Measurements from ENCODE around the gene LSM14A.
"Not testable (repeated sequence)": the region's sequence is repeated elsewhere in the genome, so short reads cannot be mapped to it uniquely, and the experiment has no call there.

The LSM14A gene

DNA sequence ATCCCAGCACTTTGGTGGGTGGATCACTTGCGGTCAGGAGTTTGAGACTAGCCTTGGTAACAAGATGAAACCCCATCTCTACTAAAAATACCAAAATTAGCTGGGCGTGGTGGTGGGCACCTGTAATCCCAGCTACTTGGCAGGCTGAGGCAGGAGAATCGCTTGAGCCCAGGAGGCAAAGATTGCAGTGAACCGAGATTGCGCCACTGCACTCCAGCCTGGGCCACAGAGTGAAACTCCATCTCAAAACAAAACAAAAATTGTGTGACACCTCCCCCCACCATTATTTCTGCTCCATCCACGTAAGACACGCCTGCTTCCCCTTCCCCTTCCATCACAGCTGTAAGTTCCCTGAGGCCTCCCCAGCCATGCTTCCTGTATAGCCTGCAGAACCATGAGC, 13.3 kb upstream of the LSM14A start:
- DNase-seq (ENCODE audit: low read depth in 2 of 2) = not testable (repeated sequence)

DNA sequence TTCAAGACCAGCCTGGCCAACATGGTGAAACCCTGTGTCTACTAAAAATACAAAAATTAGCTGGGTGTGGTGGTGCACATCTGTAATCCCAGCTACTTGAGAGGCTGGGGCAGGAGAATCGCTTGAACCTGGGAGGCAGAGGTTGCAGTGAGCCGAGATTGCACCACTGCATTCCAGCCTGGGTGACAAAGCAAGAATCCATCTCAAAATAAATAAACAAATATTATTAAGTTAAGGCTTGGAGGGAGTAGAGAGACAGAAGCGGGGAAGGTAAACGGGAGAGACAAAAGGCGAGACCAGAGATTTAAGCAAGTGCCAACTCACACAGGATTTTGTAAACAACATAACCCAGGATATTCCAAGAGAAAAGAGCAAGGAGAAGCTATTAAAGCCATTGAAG, 12.8 kb upstream of the LSM14A start:
- not testable (repeated sequence) for DNase-seq (ENCODE audit: low read depth in 2 of 2)

DNA sequence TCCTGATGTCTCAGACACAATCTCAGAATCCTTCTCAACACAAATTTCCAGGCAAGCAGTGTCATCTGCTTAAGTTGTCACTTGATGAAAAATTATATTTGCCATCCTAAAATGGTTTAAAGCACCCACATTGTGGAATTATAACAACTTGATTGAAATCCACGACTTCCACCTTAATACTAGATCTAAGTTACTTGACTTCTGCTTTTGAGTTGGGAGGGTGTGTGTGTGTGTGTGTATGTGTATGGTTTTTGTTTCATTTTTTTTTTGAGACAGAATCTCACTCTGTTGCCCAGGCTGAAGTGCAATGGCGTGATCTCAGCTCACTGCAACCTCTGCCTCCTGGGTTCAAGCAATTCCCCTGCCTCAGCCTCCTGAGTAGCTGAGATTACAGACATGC, 10.4 kb upstream of the LSM14A start:
- DNase-seq (ENCODE audit: low read depth in 2 of 2) = not testable (repeated sequence)

DNA sequence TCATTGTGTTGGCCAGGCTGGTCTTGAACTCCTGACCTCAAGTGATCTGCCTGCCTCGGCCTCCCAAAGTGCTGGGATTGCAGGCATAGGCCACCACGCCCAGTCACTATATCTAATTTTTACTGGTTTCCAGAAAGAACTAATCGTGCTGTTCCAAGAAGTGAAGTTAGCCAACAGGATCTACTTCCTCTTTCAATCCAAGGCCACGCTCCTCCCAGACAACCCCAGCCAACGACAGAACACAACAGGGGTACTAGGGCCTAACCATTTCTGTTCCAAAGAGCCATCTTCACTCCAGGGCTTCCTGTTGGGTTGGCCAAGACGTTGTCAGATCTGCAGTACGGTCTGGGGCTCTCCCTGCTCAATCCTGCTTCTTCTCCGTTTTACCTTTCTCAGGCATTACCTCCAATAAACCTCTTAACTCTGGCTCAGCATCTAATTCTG, 7.0 kb upstream of the LSM14A start:
- no peak for DNase-seq (ENCODE audit: low read depth in 2 of 2)

DNA sequence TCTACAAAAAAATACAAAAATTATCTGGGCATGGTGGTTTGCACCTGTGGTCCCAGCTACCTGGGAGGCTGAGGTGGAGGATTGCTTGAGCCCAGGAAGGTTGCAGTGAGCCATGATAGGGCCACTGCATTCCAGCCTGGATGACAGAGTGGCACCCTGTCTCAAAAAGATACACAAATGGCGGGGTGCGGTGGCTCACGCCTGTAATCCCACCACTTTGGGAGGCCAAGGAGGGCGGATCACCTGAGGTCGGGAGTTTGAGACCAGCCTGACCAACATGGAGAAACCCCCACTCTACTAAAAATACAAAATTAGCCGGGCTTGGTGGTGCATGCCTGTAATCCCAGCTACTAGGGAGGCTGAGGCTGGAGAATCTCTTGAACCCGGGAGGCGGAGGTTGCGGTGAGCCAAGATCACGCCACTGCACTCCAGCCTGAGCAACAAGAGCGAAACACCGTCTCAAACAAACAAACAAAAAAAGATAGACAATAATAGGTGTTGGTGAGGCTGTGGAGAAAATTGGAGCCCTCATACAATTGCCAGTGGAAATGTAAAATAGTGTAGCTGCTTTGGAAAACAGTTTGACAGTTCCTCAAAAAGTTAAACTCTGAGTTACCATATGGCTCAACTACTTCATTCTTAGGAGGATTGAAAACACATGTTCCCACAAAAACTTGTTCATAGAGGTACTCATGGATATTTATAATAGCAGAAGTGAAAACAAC, 2.7 kb upstream of the LSM14A start:
- not testable (repeated sequence) for DNase-seq (ENCODE audit: low read depth in 2 of 2)

DNA sequence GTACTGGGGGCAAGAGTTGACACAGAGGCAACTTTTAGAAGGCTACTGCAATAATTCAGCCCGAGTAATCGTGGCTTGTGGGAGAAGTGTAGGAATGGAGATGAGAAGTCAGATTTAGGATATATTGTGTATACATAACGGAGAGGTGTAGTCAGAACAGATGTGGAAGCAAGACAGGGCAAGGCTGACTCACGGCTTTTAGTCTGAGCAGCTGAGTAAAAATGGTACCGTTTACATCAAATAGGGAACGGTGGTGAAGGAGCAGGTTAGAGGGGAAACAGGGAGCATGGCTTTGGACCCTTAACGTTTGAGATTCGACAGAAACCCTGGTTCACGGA, 796 bp upstream of the LSM14A start:
- peak; percentile 47 to 48 for DNase-seq (ENCODE audit: low read depth in 2 of 2)

DNA sequence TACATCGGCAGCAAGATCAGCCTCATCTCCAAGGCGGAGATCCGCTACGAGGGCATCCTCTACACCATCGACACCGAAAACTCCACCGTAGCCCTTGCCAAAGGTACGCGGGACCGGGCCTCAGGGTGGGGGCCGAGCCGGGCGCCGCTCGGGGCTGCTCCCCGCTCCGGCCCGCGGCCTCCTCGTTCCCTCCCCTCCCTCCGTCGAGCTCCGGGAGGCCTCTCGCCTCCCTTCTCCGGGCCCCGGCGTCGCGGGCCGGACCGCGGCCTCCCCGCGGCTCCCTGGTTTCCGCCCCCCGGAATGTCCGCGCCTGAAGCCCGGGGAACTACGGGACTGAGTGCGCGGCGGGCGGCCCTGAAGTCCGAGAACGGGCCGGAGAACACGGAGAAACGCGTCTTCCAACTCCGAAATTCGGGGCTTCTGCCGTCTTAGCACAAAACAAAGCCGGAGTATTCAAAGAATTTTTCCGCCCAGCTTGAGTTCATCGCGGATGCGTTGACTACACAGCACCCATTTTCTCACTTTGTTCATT, 423 bp downstream of the LSM14A start:
- no peak for DNase-seq (ENCODE audit: low read depth in 2 of 2)

DNA sequence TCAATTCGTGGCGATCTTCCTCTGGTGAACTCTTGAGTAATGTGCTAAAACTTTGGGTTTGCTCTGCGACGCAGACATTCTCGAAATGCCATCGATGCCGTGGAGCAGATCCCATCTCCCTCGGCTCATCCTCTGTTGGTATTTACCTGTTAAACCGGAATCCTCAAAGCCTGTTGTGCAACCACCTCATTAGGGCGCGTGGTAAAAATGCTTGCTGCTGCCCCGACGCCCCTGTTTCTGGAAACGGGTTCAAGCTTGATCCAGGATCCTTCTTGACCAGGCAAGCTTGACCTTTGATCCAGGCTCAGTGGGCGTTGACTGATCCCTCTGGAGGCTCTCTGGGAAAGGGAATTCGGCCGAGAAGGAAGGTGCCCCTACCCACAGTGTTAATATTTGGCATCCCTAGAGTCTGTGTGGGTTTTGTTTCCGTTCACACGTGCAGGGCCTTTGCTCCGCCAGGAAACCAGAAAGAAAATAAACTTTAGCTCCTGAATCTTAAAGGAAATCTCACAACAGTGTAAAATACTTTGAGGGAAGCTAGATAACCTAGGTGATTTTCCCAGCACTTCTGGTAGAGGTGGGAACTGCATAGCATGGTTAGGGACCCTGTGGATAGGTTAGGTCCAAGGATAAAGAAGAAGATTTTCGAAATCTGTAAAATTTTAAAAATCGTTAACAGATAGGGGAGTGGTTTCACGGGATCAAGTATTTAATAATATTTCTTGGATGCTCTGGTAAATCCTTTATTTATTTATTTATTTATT, 1.1 kb downstream of the LSM14A start:
- peak in 1 of 2 experiments; percentile 24 for DNase-seq (ENCODE audit: low read depth in 2 of 2)

DNA sequence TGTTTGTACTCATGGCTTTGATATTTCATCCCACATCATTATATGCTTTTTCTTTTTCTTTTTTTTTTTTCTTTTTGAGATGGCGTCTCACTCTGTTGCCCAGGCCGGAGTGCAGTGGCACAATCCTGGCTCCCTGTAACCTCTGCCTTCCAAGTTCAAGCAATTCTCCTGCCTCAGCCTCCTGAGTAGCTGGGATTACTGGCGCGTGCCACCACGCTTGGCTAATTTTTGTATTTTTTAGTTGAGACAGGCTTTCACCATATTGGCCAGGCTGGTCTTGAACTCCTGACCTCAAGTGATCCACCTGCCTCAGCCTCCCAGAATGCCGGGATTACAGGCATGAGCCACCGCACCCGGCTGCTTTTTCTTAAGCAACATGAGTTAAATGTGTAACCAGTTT, 2.9 kb downstream of the LSM14A start:
- not testable (repeated sequence) for DNase-seq (ENCODE audit: low read depth in 2 of 2)

DNA sequence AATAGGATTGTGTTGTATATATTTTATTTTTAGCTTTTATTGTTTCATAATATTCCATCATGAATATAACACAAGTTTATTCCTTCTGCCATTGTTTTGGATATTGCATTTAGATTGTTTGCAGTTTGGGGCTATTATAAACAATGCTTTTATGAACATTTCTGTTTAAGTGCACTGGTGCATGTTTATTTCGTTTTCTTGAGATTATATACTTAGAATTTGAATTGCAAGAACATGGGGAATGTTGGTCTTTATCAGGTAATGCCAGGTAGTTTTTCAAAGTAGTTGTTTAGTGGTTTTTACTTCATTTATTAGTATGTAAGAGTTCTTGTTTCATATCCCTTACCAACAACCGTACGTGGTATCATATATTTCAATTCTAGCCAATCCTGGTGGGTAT, 4.3 kb downstream of the LSM14A start:
- DNase-seq (ENCODE audit: low read depth in 2 of 2) = no peak

DNA sequence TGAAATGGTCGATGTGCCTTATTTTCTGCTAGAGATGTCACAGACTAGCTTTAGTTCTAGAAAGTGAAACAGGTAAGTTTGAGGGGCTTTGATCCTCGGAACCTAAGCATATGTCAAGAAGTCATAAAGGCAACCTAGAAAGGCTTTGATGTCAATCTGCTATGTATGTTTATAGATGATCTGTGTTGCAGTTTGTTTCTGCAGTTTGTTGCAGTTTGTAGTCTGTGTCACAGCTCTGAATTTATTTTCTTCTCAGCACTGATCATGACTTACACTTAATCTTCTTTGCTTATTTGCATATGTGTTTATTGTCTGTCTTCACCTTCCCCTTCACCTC, 5.9 kb downstream of the LSM14A start:
- no peak for DNase-seq (ENCODE audit: low read depth in 2 of 2)

DNA sequence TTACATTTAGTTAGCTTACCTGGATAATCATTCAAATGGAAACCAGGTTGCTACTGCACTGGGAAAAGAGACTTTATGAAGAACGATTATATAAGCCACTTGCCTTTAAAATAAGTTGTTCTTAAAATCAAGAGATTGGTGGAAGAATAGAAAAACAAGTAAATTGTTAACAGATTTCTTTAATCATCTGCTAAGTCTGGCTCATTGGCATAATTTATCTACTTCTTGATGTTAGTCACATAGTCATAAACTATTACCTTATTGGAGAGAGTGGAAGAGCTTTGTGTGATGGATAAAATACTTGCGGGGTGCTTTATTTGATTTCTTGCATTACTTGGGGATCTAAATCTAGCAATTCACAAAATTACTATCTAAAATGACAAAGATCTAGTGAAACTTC, 6.8 kb downstream of the LSM14A start:
- DNase-seq (ENCODE audit: low read depth in 2 of 2) = no peak

DNA sequence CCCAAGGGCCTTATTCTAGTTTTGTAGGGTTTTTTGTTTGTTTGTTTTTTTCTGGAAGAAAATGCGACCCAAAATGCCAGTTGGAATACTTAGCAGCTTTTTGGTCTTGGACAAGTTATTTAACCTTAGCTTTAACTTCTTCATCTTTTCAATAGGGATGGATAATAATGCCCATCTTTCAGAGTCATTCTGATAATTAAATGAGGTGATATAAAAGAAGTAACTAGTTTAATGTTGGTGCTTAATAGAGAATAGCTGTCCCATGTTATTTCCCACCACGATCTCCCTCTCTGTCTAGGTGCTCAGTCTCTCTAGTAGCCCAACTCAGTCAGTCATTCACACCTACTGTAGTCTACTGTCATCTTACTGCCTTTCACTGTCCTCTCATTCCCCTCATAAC, 8.0 kb downstream of the LSM14A start:
- DNase-seq (ENCODE audit: low read depth in 2 of 2) = no peak

DNA sequence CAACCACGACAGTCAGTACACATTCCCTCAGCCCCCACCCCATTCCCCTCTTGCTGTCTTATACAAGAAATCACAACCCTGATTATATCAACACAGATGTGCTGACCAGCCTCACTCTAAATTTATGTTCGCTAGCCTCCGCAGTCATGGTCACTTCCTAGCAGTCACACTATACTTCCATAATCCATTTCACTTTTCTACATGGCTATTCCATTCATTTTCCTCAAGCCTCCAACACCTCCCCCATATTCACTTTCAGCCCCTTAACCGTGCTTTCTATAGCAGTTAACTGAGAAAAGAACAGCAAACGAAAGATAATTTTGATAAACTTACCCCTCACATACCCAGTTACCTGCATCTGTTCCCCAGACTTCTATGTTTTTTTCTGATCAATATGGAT, 8.4 kb downstream of the LSM14A start:
- no peak for DNase-seq (ENCODE audit: low read depth in 2 of 2)

DNA sequence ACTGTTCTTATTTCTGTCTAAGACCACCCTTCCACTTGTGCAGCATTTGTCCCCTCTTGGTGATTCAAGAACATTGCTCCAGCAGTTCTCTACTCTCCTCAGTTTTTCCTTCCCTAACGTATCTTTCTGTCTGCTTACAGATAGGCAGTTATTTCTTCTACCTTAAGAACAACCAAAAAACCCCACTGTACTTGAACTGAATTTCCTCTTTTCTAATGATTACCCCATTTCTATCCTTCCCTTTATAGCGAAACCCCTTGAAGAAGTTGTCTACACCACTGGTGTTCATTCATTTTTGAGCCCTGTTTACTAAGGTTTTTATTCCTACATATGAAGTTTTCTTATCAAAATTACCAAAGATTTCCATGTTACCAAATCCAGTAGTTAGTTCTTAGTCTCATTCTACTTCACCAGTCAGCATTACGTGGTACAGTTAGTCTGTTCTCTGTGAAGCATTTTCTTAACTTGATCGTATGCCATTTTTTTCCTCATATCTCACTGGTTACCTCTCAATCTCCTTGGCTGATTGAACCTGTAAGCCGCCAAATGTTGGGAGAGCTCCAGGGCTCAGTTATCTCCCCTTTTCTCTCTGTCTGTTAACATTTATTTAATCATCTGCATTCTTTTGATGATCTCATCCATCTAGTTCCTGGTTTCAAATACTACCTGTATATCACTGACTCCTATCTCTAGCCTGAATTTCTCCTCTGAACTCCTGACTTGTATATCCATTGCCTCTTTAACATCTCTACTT, 9.0 kb downstream of the LSM14A start:
- DNase-seq (ENCODE audit: low read depth in 2 of 2) = no peak

DNA sequence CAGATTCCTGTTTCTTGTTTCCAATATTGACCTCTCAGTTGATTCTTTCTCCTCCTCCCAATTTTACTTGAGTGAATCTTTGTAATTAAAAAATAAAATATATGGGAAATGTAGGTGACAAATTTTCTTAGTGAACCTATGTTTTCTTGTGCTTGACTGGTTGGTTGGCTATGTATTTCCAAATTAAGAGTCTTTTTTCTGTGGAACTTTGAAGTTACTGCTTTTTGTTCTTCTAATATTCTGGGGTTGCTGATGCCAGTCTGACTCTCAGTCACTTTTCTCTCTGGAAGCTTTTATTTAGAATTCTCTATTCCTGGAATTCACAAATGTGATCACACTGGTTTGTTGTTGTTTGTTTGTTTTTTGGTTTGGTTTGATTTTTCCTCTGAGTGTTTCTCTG, 9.8 kb downstream of the LSM14A start:
- no peak for DNase-seq (ENCODE audit: low read depth in 2 of 2)

DNA sequence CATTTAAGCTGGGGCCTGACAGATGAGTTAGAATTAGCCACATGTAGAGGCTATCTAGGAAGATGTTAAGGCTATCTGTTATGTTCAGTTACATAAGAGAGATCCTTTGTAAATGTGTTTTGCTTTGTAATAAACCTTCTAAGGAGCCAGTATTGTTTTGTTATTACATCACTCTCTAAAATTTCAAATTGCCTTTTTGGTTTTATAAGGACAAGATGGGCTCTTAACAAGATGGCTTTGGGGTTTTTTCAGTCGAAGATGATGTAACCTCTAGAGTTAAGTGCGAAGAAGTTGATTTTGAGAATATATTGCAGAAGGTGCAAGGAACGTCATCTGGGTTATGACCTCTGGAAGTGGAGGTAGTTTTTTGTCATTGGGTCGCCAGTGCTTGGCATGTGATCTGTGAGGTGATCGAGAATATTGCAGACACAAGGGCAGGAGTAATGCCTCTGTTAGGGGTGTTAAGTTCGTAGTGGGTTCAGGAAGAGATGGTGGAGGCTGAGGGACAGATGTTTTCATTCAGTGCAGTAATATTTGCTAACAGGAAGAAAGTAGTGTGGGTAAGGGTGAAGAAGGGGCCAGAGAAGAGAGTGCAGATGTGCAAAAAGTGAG, 12.7 kb downstream of the LSM14A start:
- DNase-seq (ENCODE audit: low read depth in 2 of 2) = peak in 1 of 2 experiments; percentile 24

DNA sequence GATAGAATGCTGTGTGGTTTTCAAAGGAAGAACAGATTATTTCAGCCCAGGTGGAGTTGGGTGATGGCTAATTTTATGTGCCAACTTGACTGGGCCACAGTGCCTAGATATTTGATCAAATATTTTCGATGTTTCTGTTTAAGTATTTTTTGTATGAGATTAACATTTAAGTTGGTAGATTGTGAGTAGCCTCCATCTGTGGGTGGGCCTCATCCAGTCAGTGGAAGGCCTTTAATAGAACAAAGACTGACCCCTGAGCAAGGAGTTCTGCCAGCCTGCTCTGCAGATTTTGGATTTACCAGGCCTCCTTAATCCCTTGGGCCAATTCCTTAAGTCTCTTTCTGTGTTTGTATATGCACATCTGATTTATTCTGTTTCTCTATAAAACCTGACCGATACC, 13.9 kb downstream of the LSM14A start:
- DNase-seq (ENCODE audit: low read depth in 2 of 2) = no peak

DNA sequence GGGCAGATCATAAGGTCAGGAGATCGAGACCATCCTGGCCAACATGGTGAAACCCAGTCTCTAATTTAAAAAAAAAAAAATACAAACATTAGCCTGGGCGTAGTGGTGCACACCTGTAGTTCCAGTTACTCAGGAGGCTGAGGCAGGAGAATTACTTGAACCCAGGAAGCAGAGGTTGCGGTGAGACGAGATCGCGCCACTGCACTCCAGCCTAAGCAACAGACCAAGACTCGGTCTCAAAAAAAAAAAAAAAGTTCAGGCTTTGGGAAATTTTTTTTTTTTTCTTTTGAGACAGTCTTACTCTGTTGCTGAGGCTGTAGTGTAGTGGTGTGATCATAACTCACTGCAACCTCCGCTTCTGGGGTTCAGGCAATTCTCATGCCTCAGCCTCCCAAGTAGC, 14.7 kb downstream of the LSM14A start:
- DNase-seq (ENCODE audit: low read depth in 2 of 2) = no peak

DNA sequence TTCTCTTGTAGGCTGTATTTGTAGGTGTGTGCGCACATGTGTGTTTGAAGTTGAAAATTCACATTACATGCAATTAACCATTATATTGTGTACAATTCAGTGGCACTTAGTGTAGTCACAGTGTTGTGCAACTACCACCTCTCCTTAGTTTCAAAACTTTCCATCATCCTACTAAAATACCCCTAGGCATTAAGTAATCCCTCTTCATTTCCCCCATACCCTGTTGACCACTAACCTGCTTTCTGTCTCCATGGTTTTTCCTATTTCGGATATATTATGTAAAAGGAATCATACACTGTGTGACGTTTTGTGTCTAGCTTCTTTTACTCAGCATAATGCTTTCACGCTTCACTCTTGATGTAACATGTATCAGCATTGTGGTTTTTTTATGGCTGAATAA, 16.1 kb downstream of the LSM14A start:
- no peak for DNase-seq (ENCODE audit: low read depth in 2 of 2)

DNA sequence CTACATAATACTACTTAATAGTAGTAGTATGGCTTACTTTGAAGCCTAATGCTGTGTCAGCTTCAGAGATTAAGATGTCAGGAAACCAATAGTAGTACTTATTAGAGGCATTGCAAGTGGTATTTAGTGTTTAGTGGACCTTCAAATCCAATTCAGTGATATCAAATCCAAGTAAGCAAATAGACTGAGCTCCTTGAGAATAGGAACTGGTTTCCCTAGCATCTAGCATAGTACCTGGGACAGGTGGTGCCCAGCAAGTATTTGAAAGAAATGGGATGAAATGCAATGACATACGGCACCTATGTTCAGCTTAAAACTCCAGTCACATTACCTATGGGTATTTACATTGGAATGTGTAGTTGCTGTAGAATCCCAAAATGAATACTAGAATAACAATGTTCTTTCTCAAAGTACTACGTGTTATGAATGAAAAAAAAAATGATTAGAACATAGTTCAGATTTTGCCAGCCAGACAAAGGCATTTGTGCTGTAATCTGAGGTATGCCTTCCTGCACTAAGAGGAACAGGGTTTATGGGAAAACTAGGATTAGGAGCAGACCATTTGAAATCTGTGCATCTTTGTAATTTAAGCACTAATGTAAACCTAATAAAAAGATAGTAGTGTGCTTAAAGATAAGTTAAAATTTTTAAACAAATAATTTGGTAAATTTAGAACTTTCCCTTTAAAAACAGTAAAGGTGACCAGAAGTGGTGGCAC, 17.1 kb downstream of the LSM14A start:
- DNase-seq (ENCODE audit: low read depth in 2 of 2) = no peak
